Progenitor cell of endocrine pancreas (in vitro differentiated cells): ENCODE results near the gene VMAC. TPM values are rescaled to one million over a fixed set of nuclear protein-coding genes. Genes with fewer than 3 reads are reported as not detected.

ENCODE experiments used
- DNase-seq: peaks from one replicate; pipeline ENCODE4 v3.0.0; 2021; ENCODE audit warnings: low spot score; ENCODE audit not compliant: unreplicated experiment
- H3K27ac Mint-ChIP-seq: 2 replicates; pipeline ENCODE4 v1.8.0; 2021; ENCODE audit warnings: mild to moderate bottlenecking, moderate library complexity, mixed read lengths
- H3K27me3 Mint-ChIP-seq: 2 replicates; pipeline ENCODE4 v1.8.0; 2021; ENCODE audit warnings: mixed read lengths
- H3K36me3 Mint-ChIP-seq: 2 replicates; pipeline ENCODE4 v1.8.0; 2022; ENCODE audit warnings: mixed read lengths; ENCODE audit not compliant: insufficient read depth
- H3K4me1 Mint-ChIP-seq: 2 replicates; pipeline ENCODE4 v1.8.0; 2021; ENCODE audit warnings: low read depth, mixed read lengths
- H3K4me3 Mint-ChIP-seq: 2 replicates; pipeline ENCODE4 v1.8.0; 2021; ENCODE audit warnings: low read depth, mild to moderate bottlenecking, moderate library complexity, mixed read lengths
- H3K9me3 Mint-ChIP-seq: 2 replicates; pipeline ENCODE4 v1.8.0; 2021; ENCODE audit warnings: low read depth, mixed read lengths
- total RNA-seq: library from RNA; stranded (reverse); gene quantifications from 2 replicates; pipeline ENCODE4 v1.2.1, GENCODE V29; 2021
- TF ChIP-seq, protein P1 (sequence below): fragments of 200-600 bp; sonication (generic); IDR thresholded peaks from one replicate; pipeline ENCODE4 v1.5.0; 2021; ENCODE audit warnings: antibody characterized with exemption, mild to moderate bottlenecking; ENCODE audit not compliant: unreplicated experiment

Gene VMAC
- total RNA-seq, 1 donor from 2014 or later: 15.2 TPM

DNA sequence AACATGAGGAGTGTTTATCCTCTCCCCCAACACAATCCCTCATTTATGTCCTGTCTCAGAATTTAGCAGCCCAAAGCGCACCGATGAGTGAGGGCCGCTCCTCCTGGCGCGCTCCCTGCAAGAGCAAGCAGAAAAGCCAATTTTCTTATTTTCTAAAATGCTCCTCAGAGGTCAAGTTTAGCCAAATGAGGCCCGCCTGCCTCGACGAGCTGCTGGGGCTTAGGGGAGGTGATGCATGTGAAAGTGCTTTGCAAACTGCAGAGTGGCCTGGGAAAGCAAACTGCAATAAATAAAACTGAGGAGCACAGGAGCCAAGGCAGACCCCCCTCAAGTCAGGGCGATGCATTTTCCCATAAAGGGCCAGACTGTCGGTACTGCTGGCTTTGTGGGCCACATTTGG, 38.4 kb downstream of the VMAC start:
- TF ChIP-seq, protein P1, sequence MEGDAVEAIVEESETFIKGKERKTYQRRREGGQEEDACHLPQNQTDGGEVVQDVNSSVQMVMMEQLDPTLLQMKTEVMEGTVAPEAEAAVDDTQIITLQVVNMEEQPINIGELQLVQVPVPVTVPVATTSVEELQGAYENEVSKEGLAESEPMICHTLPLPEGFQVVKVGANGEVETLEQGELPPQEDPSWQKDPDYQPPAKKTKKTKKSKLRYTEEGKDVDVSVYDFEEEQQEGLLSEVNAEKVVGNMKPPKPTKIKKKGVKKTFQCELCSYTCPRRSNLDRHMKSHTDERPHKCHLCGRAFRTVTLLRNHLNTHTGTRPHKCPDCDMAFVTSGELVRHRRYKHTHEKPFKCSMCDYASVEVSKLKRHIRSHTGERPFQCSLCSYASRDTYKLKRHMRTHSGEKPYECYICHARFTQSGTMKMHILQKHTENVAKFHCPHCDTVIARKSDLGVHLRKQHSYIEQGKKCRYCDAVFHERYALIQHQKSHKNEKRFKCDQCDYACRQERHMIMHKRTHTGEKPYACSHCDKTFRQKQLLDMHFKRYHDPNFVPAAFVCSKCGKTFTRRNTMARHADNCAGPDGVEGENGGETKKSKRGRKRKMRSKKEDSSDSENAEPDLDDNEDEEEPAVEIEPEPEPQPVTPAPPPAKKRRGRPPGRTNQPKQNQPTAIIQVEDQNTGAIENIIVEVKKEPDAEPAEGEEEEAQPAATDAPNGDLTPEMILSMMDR: no peak
- peaks cover 2% of the 10 kb centered on the region for H3K36me3 Mint-ChIP-seq
- no peak for DNase-seq
- H3K4me3 Mint-ChIP-seq: no peak overlapping the region
- no peaks in the 10 kb centered on the region for H3K27me3 Mint-ChIP-seq
- H3K9me3 Mint-ChIP-seq: no peaks in the 10 kb centered on the region
- peaks cover 9% of the 10 kb centered on the region for H3K4me1 Mint-ChIP-seq
- no peak overlapping the region for H3K27ac Mint-ChIP-seq

DNA sequence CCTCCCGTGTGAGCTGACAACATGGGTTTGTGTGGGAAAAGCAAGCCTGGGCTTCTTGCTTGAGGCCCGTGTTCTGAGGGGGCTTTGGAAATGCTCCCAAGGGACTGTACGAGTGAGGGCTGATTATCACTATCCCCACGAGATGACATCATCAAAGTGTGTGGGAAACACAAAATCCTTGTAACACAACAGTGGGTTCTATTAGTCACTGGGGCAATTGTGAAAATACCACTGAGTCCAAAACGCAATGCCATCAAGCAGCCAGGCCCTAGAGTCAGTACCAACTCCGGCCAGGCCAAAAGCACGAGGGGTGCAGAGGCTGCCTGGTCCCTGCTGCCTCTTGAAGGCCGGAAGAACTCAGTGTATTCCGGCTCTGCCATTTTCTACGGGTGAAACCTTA, 39.0 kb downstream of the VMAC start:
- no peak for DNase-seq
- H3K36me3 Mint-ChIP-seq: peaks cover 2% of the 10 kb centered on the region
- peaks cover 13% of the 10 kb centered on the region for H3K4me1 Mint-ChIP-seq
- TF ChIP-seq, protein P1: no peak
- no peak overlapping the region for H3K4me3 Mint-ChIP-seq
- no peaks in the 10 kb centered on the region for H3K27me3 Mint-ChIP-seq
- no peaks in the 10 kb centered on the region for H3K9me3 Mint-ChIP-seq
- H3K27ac Mint-ChIP-seq: peak overlapping the region; percentile 13

DNA sequence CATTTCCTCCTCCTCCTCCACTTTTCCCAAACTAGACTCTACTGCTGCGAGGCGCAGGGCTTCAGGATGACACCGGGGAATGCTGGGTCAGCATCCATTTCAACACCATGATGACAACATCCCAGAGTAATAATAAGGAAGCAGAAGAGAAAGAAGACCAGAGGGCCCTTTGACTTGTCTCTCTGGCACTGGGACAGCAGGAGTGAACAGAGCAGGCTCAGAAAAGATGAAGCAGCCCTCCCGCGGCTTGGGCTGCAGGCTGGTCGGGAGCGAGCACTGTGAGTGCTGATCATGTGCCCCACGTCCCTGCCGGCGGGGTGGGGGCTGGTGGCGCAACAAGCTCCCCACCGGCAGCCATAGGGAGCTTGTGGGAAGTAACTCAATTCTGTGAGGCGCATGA, 42.8 kb downstream of the VMAC start:
- H3K4me1 Mint-ChIP-seq: peaks cover 37% of the 10 kb centered on the region
- no peak for DNase-seq
- no peaks in the 10 kb centered on the region for H3K9me3 Mint-ChIP-seq
- H3K27ac Mint-ChIP-seq: peak overlapping the region; percentile 83
- H3K4me3 Mint-ChIP-seq: no peak overlapping the region
- TF ChIP-seq, protein P1: no peak
- peaks cover 7% of the 10 kb centered on the region for H3K36me3 Mint-ChIP-seq
- H3K27me3 Mint-ChIP-seq: no peaks in the 10 kb centered on the region

DNA sequence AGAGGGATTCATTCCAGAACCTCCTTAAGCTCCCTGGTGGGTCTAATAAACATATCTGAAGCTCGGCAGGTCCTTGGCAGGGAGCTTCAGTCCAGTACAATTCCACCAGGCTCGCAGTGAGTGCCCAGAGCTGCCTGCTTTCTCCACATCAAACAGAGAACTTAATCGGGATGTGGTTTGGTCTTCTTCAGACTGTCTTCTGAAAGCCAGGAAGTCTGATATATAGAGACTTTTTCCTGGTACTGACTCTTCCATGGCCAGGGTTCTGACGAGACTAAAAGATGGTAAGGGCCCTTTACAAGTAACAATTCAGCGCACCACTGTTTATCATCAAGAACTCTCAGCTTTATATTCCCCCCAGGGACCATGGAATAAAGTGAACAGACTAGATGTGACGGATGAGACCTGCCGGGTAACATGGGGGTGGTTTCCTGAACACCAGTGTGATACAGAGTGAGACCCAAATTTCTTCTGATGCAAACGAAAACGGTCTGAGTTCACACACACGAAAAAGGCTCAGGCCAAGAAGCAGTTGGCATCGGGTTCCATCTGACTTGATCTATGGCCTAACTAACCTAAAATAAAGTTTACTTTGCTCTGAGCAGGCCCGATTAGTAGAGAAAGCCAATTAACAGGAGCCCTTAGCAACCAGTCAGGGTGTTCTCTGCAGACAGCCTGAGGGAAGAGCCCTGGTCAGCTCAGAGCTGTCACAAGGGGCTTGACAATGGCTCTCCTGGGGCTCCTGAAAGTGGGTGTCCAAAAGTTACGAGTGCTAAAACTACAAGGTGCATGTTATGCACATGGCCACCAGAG, 44.3 kb downstream of the VMAC start:
- Mint-ChIP-seq H3K27ac (peak overlapping the region; percentile 73), H3K4me3 (no peak overlapping the region), H3K4me1 (peaks cover 41% of the 10 kb centered on the region), H3K9me3 (no peaks in the 10 kb centered on the region), H3K36me3 (peaks cover 7% of the 10 kb centered on the region), H3K27me3 (no peaks in the 10 kb centered on the region)
- TF ChIP-seq, protein P1: no peak
- DNase-seq: no peak

DNA sequence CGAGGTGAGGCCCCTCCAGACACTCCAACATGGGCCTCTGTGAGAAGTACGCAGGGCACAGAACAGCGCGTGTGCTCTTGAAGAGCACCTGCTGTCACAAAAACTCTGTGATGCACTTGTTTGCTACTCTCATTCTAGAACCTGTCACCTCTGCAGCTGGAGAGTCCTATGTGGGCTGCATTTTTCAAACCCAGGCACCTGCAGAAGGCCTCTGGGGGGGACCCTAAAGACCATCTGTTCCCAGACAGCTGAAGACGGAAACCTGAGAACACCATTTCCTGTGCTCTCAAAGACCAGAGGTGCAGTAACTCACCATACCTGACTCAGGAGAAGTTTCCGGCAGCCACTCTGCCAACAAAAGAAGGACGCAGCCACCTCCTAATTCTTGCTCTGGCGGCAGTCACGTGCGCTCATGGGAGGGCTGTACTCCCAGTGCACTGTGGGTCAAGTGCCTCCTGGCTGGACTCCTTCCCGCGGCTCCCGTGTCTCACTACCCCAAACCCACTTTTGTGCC, 45.2 kb downstream of the VMAC start:
- H3K4me3 Mint-ChIP-seq: no peak overlapping the region
- peak overlapping the region; percentile 73 for H3K27ac Mint-ChIP-seq
- no peak for DNase-seq
- H3K27me3 Mint-ChIP-seq: no peaks in the 10 kb centered on the region
- H3K9me3 Mint-ChIP-seq: no peaks in the 10 kb centered on the region
- H3K4me1 Mint-ChIP-seq: peaks cover 50% of the 10 kb centered on the region
- TF ChIP-seq, protein P1: no peak
- H3K36me3 Mint-ChIP-seq: peaks cover 7% of the 10 kb centered on the region
